IMR-90 (cell line): ENCODE measurements around the gene GLRA2. TPM values are rescaled to one million over a fixed set of nuclear protein-coding genes. Genes with fewer than 3 reads are reported as not detected.

Source experiments
- ATAC-seq: fragments of 200-7000 bp; cut with Tn5 transposase; 2 replicates; pipeline ENCODE4 v1.9.1; 2020; ENCODE audit warnings: low read depth, mild to moderate bottlenecking, moderate library complexity
- BruUV-seq: library from RNA; stranded (reverse); fragments of 400-500 nt; replicated peaks from 2 replicates; lab custom pipeline; 2021; lab: Mats Ljungman, UMichigan
- CTCF ChIA-PET: fragments of 300-600 bp; formaldehyde crosslinking; extraction: SDS; loops from one replicate; lab custom pipeline; 2021; ENCODE audit warnings: antibody characterized with exemption; lab: Yijun Ruan, JAX
- POLR2A ChIA-PET: fragments of 300-600 bp; sonication (Branson Sonifier 250); formaldehyde crosslinking; loops from one replicate; lab custom pipeline; 2022; ENCODE audit warnings: antibody characterized with exemption; ENCODE audit not compliant: unreplicated experiment; lab: Charles Lee
- DNase-seq: peaks from one replicate; pipeline ENCODE4 v3.0.0; 2013
- H2AFZ ChIP-seq: replicated peaks from 2 replicates; pipeline ENCODE3; 2013; ENCODE audit warnings: low read length, mild to moderate bottlenecking; ENCODE audit not compliant: poor library complexity
- H2AK5ac ChIP-seq: 2 replicates; pipeline ENCODE4 v1.6.1; 2013; ENCODE audit warnings: low read depth, low read length, inconsistent platforms
- H2AK9ac ChIP-seq: replicated peaks from 2 replicates; pipeline ENCODE3; 2013; ENCODE audit warnings: mild to moderate bottlenecking, low read depth, low read length, moderate library complexity; ENCODE audit not compliant: poor library complexity
- H2BK120ac ChIP-seq: 2 replicates; pipeline ENCODE4 v1.6.1; 2013; ENCODE audit warnings: low read depth, low read length, inconsistent platforms
- H2BK15ac ChIP-seq: 3 replicates; pipeline ENCODE4 v1.6.1; 2013; ENCODE audit warnings: low read depth, low read length, inconsistent platforms
- H2BK20ac ChIP-seq: 2 replicates; pipeline ENCODE4 v1.6.1; 2013; ENCODE audit warnings: low read depth, mild to moderate bottlenecking, inconsistent platforms, low read length, moderate library complexity
- H2BK5ac ChIP-seq: 2 replicates; pipeline ENCODE4 v1.6.1; 2013; ENCODE audit warnings: mild to moderate bottlenecking, low read depth, low read length, inconsistent platforms; ENCODE audit not compliant: poor library complexity, severe bottlenecking
- H3K14ac ChIP-seq: replicated peaks from 2 replicates; pipeline ENCODE4 v1.6.1; 2013; ENCODE audit warnings: low read depth, low read length, inconsistent platforms
- H3K18ac ChIP-seq: 2 replicates; pipeline ENCODE4 v1.6.1; 2013; ENCODE audit warnings: low read depth, low read length, control low read depth
- H3K23ac ChIP-seq: 2 replicates; pipeline ENCODE4 v1.6.1; 2013; ENCODE audit warnings: low read depth, low read length, inconsistent platforms
- H3K27ac ChIP-seq: 2 replicates; pipeline ENCODE4 v1.5.1; 2013; ENCODE audit warnings: mild to moderate bottlenecking, control low read depth, low read length; ENCODE audit not compliant: insufficient read depth
- H3K27me3 ChIP-seq: 2 replicates; pipeline ENCODE4 v1.6.1; 2013; ENCODE audit warnings: low read length; ENCODE audit not compliant: control insufficient read depth, insufficient read depth
- H3K36me3 ChIP-seq: 2 replicates; pipeline ENCODE4 v1.6.1; 2013; ENCODE audit warnings: low read length, mixed read lengths; ENCODE audit not compliant: control insufficient read depth, insufficient read depth
- H3K4ac ChIP-seq: 2 replicates; pipeline ENCODE4 v1.6.1; 2013; ENCODE audit warnings: low read depth, low read length, inconsistent platforms
- H3K4me1 ChIP-seq: 2 replicates; pipeline ENCODE4 v1.6.1; 2013; ENCODE audit warnings: low read length, mixed read lengths; ENCODE audit not compliant: control insufficient read depth, insufficient read depth
- H3K4me2 ChIP-seq: 2 replicates; pipeline ENCODE4 v1.6.1; 2013; ENCODE audit warnings: low read depth, mild to moderate bottlenecking, control low read depth, low read length, moderate library complexity
- H3K4me3 ChIP-seq: 2 replicates; pipeline ENCODE4 v1.5.1; 2013; ENCODE audit warnings: low read depth, mild to moderate bottlenecking, control low read depth, low read length, moderate library complexity; ENCODE audit not compliant: insufficient read depth
- H3K56ac ChIP-seq: 2 replicates; pipeline ENCODE4 v1.6.1; 2013; ENCODE audit warnings: low read length, inconsistent platforms; ENCODE audit not compliant: insufficient read depth; ENCODE audit errors: extremely low read depth
- H3K79me1 ChIP-seq, 2 experiments: 2 replicates each; pipeline ENCODE4 v1.6.1; 2013; ENCODE audit warnings: low read length in 2 of 2, inconsistent platforms in 1 of 2, low read depth in 1 of 2
- H3K9ac ChIP-seq: 2 replicates; pipeline ENCODE4 v1.6.1; 2013; ENCODE audit warnings: low read depth, low read length, control low read depth
- H3K9me1 ChIP-seq: 2 replicates; pipeline ENCODE4 v1.6.1; 2013; ENCODE audit warnings: low read length, inconsistent platforms; ENCODE audit not compliant: insufficient read depth
- H3K9me3 ChIP-seq: 2 replicates; pipeline ENCODE4 v1.6.1; 2013; ENCODE audit warnings: low read length; ENCODE audit not compliant: control insufficient read depth, insufficient read depth
- H4K20me1 ChIP-seq: 2 replicates; pipeline ENCODE4 v1.6.1; 2013; ENCODE audit warnings: low read length, inconsistent platforms; ENCODE audit not compliant: insufficient read depth
- H4K5ac ChIP-seq: 2 replicates; pipeline ENCODE4 v1.6.1; 2013; ENCODE audit warnings: mild to moderate bottlenecking, low read depth, low read length, control low read depth
- H4K8ac ChIP-seq, 2 experiments: 2 replicates each; pipeline ENCODE4 v1.6.1; 2013; ENCODE audit warnings: low read depth in 2 of 2, low read length in 2 of 2, control low read depth in 1 of 2, inconsistent platforms in 1 of 2
- H4K91ac ChIP-seq: 2 replicates; pipeline ENCODE4 v1.6.1; 2013; ENCODE audit warnings: low read depth, low read length, inconsistent platforms; ENCODE audit not compliant: insufficient read depth
- BHLHE40 ChIP-seq: fragments of 150-350 bp; IDR thresholded peaks from 2 replicates; pipeline ENCODE4 v1.6.1; 2016; ENCODE audit warnings: mild to moderate bottlenecking, low read depth, low read length
- CHD1 ChIP-seq: IDR thresholded peaks from 2 replicates; pipeline ENCODE4 v1.6.1; 2012; ENCODE audit warnings: low read depth, low read length, improper control_type of control experiment
- FOS ChIP-seq: fragments of 150-350 bp; IDR thresholded peaks from 2 replicates; pipeline ENCODE4 v1.6.1; 2016; ENCODE audit warnings: low read depth, low read length
- MAFK ChIP-seq: IDR thresholded peaks from 2 replicates; pipeline ENCODE4 v1.6.1; 2012; ENCODE audit warnings: low read depth, low read length, improper control_type of control experiment
- WGBS, 2 experiments: methylation state at CpG; one replicate each; pipeline versions ENCODE4 v1.1.5 to v1.1.7; 2013; ENCODE audit warnings: missing lambda C conversion rate in 2 of 2; ENCODE audit not compliant: insufficient read length in 1 of 2; ENCODE audit errors: extremely low coverage in 2 of 2; 5-methylcytosine and 5-hydroxymethylcytosine counted together
- dilution Hi-C: fragments of 300-500 bp; cut with HindIII; formaldehyde crosslinking; loops from one replicate; pipeline ENCODE4 v1.14.3; 2018; ENCODE audit warnings: low sequenced_read_pairs; ENCODE audit not compliant: unreplicated experiment
- in situ Hi-C: fragments of 300-500 bp; cut with MboI; formaldehyde crosslinking; loops from 3 replicates; pipeline ENCODE4 v1.14.3; 2019; ENCODE audit warnings: low sequenced_read_pairs, inconsistent platforms, mixed read lengths
- intact Hi-C: fragments of 100-400 bp; cut with micrococcal nuclease; formaldehyde crosslinking; loops from 2 replicates; pipeline ENCODE4 v1.10.0; 2022
- polyA plus RNA-seq, 3 experiments: library from polyadenylated mRNA; depleted of rRNA; stranded (reverse); fragments of >200 nt; gene quantifications; 2 replicates each; pipeline ENCODE4 v1.2.3, GENCODE V29; 2012; ENCODE audit warnings: low replicate concordance in 1 of 3
- total RNA-seq: library from RNA; depleted of rRNA; stranded (reverse); fragments of >200 nt; gene quantifications from 2 replicates; pipeline ENCODE4 v1.2.3, GENCODE V29; 2012

Gene GLRA2
- total and polyA plus RNA-seq, 2 of the 4 experiments (the other 2 are of a cell fraction), result not detected

DNA sequence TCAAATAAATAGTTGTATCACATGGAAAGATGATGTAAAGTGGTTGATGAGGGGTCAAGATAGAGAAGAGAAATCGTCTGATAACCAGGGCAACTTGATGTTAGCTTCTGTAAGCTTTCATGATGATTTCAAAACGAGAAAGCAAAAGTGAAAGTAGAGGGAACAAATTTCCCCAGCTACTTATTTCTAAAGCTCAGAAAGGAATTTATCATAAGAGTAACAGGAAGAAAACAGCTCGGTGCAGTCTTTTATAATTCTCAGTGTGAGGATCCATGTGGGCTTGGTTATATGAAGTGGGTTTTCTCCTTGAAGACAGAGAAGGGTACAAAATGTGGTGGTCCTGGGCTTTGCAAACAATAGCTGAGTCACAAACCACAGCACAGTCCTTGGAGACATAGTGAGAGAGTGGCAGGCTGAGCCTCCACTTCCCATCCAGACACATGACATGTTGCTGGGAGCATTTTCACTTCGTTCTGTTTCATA lies 32.1 kb upstream of the GLRA2 start:
- no peaks in the 10 kb centered on the region for H3K36me3 ChIP-seq
- peak overlapping the region; percentile 47 for H2AFZ ChIP-seq
- no peaks in the 10 kb centered on the region for H3K9me1 ChIP-seq
- DNase-seq (peak; percentile 4), ATAC-seq (no peak; the same call in 1 of the 2 replicates)
- no peak overlapping the region for H2BK20ac ChIP-seq
- no peak overlapping the region for H2BK15ac ChIP-seq
- ChIA-PET CTCF (interaction anchor here (1.6 kb wide), 1 partner anchor 9 kb away, joined by 3 read pairs; no protein-coding TSS in a partner anchor), POLR2A (no interaction called here)
- peak overlapping the region; percentile 86 for H3K4me2 ChIP-seq
- H3K27ac ChIP-seq, result no peak overlapping the region
- H3K27me3 ChIP-seq, result no peaks in the 10 kb centered on the region
- H4K8ac ChIP-seq, result no peak overlapping the region
- no peak overlapping the region for H3K4ac ChIP-seq
- no peak overlapping the region for H3K14ac ChIP-seq
- no peak overlapping the region for H3K18ac ChIP-seq
- dilution Hi-C loops (no loop called here), intact Hi-C loops (no loop called here), in situ Hi-C loops (no loop called here)
- no peaks in the 10 kb centered on the region for H4K20me1 ChIP-seq
- no peaks in the 10 kb centered on the region for H3K9me3 ChIP-seq
- BruUV-seq, result no TSS peak
- H3K4me1 ChIP-seq, result no peaks in the 10 kb centered on the region
- H2AK5ac ChIP-seq, result no peak overlapping the region
- no peak overlapping the region for H3K23ac ChIP-seq
- no peaks in the 10 kb centered on the region for H3K79me1 ChIP-seq
- H2BK5ac ChIP-seq, result no peak overlapping the region
- H4K91ac ChIP-seq, result no peak overlapping the region
- no peak overlapping the region for H2BK120ac ChIP-seq
- no peak overlapping the region for H3K9ac ChIP-seq
- no peak overlapping the region for H3K56ac ChIP-seq
- no peak overlapping the region for H2AK9ac ChIP-seq
- peak overlapping the region; percentile 51; the same call in 1 of the 2 replicates for H3K4me3 ChIP-seq
- WGBS, 2 experiments, result no CpG with 5 or more reads among the region's 4 CpGs
- TF ChIP-seq FOS, result no peak
- TF ChIP-seq MAFK, result no peak
- TF ChIP-seq CHD1, result no peak
- no peak for TF ChIP-seq BHLHE40
- H4K5ac ChIP-seq, result peak overlapping the region; percentile 21; the same call in 1 of the 2 replicates
